Stimulated activated CD4-positive, alpha-beta T cell treated with anti-CD3 and anti-CD28 coated beads, Interleukin-2, amount 100 ng/mL, for 24 hours (primary cell): ENCODE data around the gene KLF2.

ENCODE experiments used
- DNase-seq, 2 donors: peaks; one replicate each; pipeline ENCODE4 v3.0.0-alpha.2; 2020

The KLF2 gene

GRCh38 chr19:16309643-16310042 lies 15.0 kb upstream of the KLF2 start:
- no peak for DNase-seq

GRCh38 chr19:16315825-16316505 lies 8.7 kb upstream of the KLF2 start:
- no peak for DNase-seq

GRCh38 chr19:16316506-16316882 lies 8.1 kb upstream of the KLF2 start:
- no peak for DNase-seq

GRCh38 chr19:16319481-16319880 lies 5.1 kb upstream of the KLF2 start:
- no peak for DNase-seq

GRCh38 chr19:16320987-16321386 lies 3.6 kb upstream of the KLF2 start:
- no peak for DNase-seq

GRCh38 chr19:16325161-16325527 lies 518 bp downstream of the KLF2 start:
- DNase-seq = peak; percentile 51 to 52

- DNase-seq = peak; percentile 42 to 55
These were observed 1.2 kb downstream of the KLF2 start for GRCh38 chr19:16325641-16326400.

- DNase-seq = peak; percentile 25 to 46
These were observed 2.0 kb downstream of the KLF2 start for GRCh38 chr19:16326401-16327168.

GRCh38 chr19:16327169-16327475 lies 2.5 kb downstream of the KLF2 start:
- no peak for DNase-seq

- DNase-seq = no peak
These were observed 2.9 kb downstream of the KLF2 start for GRCh38 chr19:16327501-16327900.

GRCh38 chr19:16327911-16328823 lies 3.5 kb downstream of the KLF2 start:
- peak; percentile 43 to 56 for DNase-seq

GRCh38 chr19:16328824-16329482 lies 4.3 kb downstream of the KLF2 start:
- DNase-seq = peak in 1 of 2 donors; percentile 38

GRCh38 chr19:16330368-16330801 lies 5.8 kb downstream of the KLF2 start:
- peak; percentile 90 to 94 for DNase-seq

GRCh38 chr19:16330806-16331690 lies 6.4 kb downstream of the KLF2 start:
- no peak for DNase-seq

GRCh38 chr19:16333001-16333586 lies 8.5 kb downstream of the KLF2 start:
- no peak for DNase-seq

- no peak for DNase-seq
These were observed 9.8 kb downstream of the KLF2 start for GRCh38 chr19:16334411-16334810.

- no peak for DNase-seq
These were observed 10.6 kb downstream of the KLF2 start for GRCh38 chr19:16335226-16335625.

- no peak for DNase-seq
These were observed 11.9 kb downstream of the KLF2 start for GRCh38 chr19:16336571-16336970.

GRCh38 chr19:16337809-16338469 lies 13.3 kb downstream of the KLF2 start:
- no peak for DNase-seq
